K562 (cell line): Measurements from ENCODE around the gene CNFN. TPM values are rescaled to one million over a fixed set of nuclear protein-coding genes. Genes with fewer than 3 reads are reported as not detected.

Source experiments
- BHLHE40 ChIP-seq: IDR thresholded peaks from 2 replicates; pipeline ENCODE4 v1.6.1; 2011; ENCODE audit warnings: low read length, improper control_type of control experiment
- BRD9 ChIP-seq: fragments of 450-650 bp; IDR thresholded peaks from 2 replicates; pipeline ENCODE4 v1.6.1; 2018; ENCODE audit warnings: low read depth; ENCODE audit not compliant: partially characterized antibody
- CHCHD3 ChIP-seq: fragments of 250-450 bp; sonication (Bioruptor Pico); IDR thresholded peaks from 2 replicates; pipeline ENCODE4 v2.1.2; 2022; ENCODE audit warnings: mild to moderate bottlenecking
- DIDO1 ChIP-seq: fragments of 450-650 bp; IDR thresholded peaks from 2 replicates; pipeline ENCODE4 v1.6.1; 2016; ENCODE audit warnings: low read depth, missing biosample characterization, missing genetic modification characterization
- KLF10 ChIP-seq: fragments of 250-450 bp; sonication (Bioruptor Pico); IDR thresholded peaks from 2 replicates; pipeline ENCODE4 v1.6.1; 2021; ENCODE audit warnings: matching md5 sums
- L3MBTL2 ChIP-seq: fragments of 450-650 bp; IDR thresholded peaks from 2 replicates; pipeline ENCODE4 v1.6.1; 2016; ENCODE audit warnings: mild to moderate bottlenecking, moderate library complexity
- NFYB ChIP-seq: IDR thresholded peaks from 2 replicates; pipeline ENCODE4 v1.6.1; 2011; ENCODE audit warnings: mild to moderate bottlenecking, moderate library complexity; ENCODE audit not compliant: insufficient read length; ENCODE audit errors: extremely low read depth
- OTX1 ChIP-seq: fragments of 450-650 bp; formaldehyde crosslinking; IDR thresholded peaks from 2 replicates; pipeline ENCODE4 v1.4.0; 2022; ENCODE audit warnings: mild to moderate bottlenecking
- POLR2G ChIP-seq: fragments of 200-400 bp; formaldehyde crosslinking; IDR thresholded peaks from 2 replicates; pipeline ENCODE4 v1.6.1; 2017; ENCODE audit warnings: low read depth, mild to moderate bottlenecking, antibody characterized with exemption, low read length, moderate library complexity
- RBM17 ChIP-seq: fragments of 200-400 bp; formaldehyde crosslinking; IDR thresholded peaks from 2 replicates; pipeline ENCODE4 v1.6.1; 2017; ENCODE audit warnings: low read depth, mild to moderate bottlenecking, low read length, borderline replicate concordance
- RFX7 ChIP-seq: fragments of 250-450 bp; sonication (Bioruptor Pico); IDR thresholded peaks from 2 replicates; pipeline ENCODE4 v1.5.1; 2021; ENCODE audit warnings: mild to moderate bottlenecking
- polyA plus RNA-seq, 8 experiments: library from polyadenylated mRNA; depleted of rRNA in 4 of 8; stranded (reverse) in 5 of 8; unstranded in 3 of 8; fragments of >200 nt; fragmentation: Nextera tagmentation in 2 of 8; fragmentation: Illumina TruSeq in 1 of 8; extraction: Ambion mirVana in 2 of 8; extraction: Trizol in 1 of 8; gene quantifications; 2 replicates each; pipeline versions ENCODE4 v1.2.1 to v1.2.3, GENCODE V29; 2011 to 2014; ENCODE audit warnings: inconsistent platforms in 1 of 8, missing spikeins in 1 of 8
- total RNA-seq, 7 experiments: library from RNA; depleted of rRNA in 6 of 7; stranded (reverse); fragments of >200 nt in 6 of 7; fragmentation: Illumina TruSeq in 2 of 7; extraction: Trizol in 2 of 7; gene quantifications; 2 replicates each; pipeline versions ENCODE4 v1.2.1 to v1.2.3, GENCODE V29; 2011 to 2021; ENCODE audit warnings: low replicate concordance in 1 of 7
- TF ChIP-seq, protein P1 (sequence below), 2 experiments: IDR thresholded peaks; 2 replicates each; pipeline ENCODE4 v1.6.1; 2011; ENCODE audit warnings: borderline replicate concordance in 1 of 2, control low read depth in 1 of 2, low read depth in 1 of 2, low read length in 1 of 2, mild to moderate bottlenecking in 1 of 2, mixed read lengths in 1 of 2, moderate library complexity in 1 of 2; ENCODE audit not compliant: insufficient read depth in 1 of 2, insufficient read length in 1 of 2, poor library complexity in 1 of 2, severe bottlenecking in 1 of 2; ENCODE audit errors: extremely low read depth in 1 of 2
- TF ChIP-seq, protein P2 (sequence below): sonication (generic); formaldehyde crosslinking; IDR thresholded peaks from 2 replicates; pipeline ENCODE4 v1.8.1; 2023; ENCODE audit warnings: mild to moderate bottlenecking, missing genetic modification reagents
- TF ChIP-seq, protein P3 (sequence below): fragments of 450-650 bp; formaldehyde crosslinking; IDR thresholded peaks from 2 replicates; pipeline ENCODE4 v1.4.0; 2020; ENCODE audit warnings: mild to moderate bottlenecking, moderate library complexity
- TF ChIP-seq, protein P4 (sequence below): sonication (generic); formaldehyde crosslinking; IDR thresholded peaks from 2 replicates; pipeline ENCODE4 v1.8.1; 2023; ENCODE audit warnings: mild to moderate bottlenecking, missing genetic modification reagents
- TF ChIP-seq, protein P5 (sequence below): IDR thresholded peaks from 2 replicates; pipeline ENCODE4 v1.6.1; 2011; ENCODE audit warnings: borderline replicate concordance, low read depth, mild to moderate bottlenecking, moderate library complexity, low read length; ENCODE audit not compliant: insufficient read depth, poor library complexity, severe bottlenecking
- TF ChIP-seq, protein P6 (sequence below): sonication (generic); formaldehyde crosslinking; IDR thresholded peaks from 2 replicates; pipeline ENCODE4 v1.8.1; 2022; ENCODE audit warnings: missing genetic modification reagents

The CNFN gene
- total and polyA plus RNA-seq, 9 of the 15 experiments (the other 6 are each of a cell fraction or from before 2014, with no cell fraction given): 0.18 to 0.52 (median 0.27) TPM; not detected in 5

DNA sequence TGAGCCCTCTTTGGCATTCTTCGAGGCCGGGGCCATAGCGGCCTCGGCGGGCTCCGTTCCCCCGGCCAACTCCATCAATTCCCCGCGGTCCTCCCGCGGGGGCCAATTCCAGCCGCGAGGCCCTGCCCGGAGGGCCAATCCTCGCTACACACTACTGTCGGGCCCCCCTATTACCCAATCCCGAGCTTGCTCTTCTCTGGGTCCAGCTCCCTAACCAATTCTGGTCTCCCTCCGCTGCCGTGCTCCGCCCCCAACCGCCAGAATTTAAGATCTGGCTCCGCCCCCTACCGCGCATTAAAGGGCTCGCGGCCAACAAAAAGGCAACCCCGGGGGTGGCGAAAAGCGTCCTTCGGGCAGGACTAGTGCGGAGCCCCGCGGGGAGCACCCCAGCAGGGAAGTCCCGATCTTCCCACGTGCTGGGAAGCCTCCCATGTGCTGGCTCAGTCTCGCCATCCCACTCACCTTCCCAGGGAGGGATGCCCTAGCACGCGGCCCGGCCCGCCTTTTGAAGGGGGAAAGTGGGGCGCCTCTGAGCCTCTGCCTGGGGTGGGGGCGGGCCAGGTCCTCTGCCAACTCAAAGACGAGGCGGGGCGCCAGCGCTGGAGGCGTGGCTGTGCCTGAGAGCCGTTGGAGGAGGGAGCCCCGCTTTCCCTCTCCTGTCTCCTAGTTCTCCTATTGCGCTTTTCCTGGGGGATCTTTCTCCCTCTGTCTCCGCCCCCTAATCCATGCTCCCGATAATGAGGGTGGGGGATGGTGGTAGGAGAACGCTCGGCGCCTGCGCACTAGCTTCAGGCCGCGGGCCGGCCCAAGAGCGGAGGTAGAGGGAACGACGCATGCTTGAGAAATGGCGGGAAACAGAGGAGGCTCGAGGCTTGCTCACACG is 33.6 kb upstream of the CNFN start (continued):
- TF ChIP-seq, protein P1, sequence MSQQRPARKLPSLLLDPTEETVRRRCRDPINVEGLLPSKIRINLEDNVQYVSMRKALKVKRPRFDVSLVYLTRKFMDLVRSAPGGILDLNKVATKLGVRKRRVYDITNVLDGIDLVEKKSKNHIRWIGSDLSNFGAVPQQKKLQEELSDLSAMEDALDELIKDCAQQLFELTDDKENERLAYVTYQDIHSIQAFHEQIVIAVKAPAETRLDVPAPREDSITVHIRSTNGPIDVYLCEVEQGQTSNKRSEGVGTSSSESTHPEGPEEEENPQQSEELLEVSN (IDR thresholded peaks at IDR 0.05; ENCODE audit: borderline replicate concordance in 1 of 2, extremely low read depth in 1 of 2, insufficient read depth in 1 of 2, insufficient read length in 1 of 2, low read depth in 1 of 2, low read length in 1 of 2, poor library complexity in 1 of 2, severe bottlenecking in 1 of 2): peak; percentile 91 to 94
- TF ChIP-seq, protein P2, sequence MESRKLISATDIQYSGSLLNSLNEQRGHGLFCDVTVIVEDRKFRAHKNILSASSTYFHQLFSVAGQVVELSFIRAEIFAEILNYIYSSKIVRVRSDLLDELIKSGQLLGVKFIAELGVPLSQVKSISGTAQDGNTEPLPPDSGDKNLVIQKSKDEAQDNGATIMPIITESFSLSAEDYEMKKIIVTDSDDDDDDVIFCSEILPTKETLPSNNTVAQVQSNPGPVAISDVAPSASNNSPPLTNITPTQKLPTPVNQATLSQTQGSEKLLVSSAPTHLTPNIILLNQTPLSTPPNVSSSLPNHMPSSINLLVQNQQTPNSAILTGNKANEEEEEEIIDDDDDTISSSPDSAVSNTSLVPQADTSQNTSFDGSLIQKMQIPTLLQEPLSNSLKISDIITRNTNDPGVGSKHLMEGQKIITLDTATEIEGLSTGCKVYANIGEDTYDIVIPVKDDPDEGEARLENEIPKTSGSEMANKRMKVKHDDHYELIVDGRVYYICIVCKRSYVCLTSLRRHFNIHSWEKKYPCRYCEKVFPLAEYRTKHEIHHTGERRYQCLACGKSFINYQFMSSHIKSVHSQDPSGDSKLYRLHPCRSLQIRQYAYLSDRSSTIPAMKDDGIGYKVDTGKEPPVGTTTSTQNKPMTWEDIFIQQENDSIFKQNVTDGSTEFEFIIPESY (CRISPR knock-in tag): peak; percentile 75; the same call in 1 of the 2 replicates
- TF ChIP-seq BHLHE40: no peak
- TF ChIP-seq BRD9: no peak
- TF ChIP-seq, protein P3, sequence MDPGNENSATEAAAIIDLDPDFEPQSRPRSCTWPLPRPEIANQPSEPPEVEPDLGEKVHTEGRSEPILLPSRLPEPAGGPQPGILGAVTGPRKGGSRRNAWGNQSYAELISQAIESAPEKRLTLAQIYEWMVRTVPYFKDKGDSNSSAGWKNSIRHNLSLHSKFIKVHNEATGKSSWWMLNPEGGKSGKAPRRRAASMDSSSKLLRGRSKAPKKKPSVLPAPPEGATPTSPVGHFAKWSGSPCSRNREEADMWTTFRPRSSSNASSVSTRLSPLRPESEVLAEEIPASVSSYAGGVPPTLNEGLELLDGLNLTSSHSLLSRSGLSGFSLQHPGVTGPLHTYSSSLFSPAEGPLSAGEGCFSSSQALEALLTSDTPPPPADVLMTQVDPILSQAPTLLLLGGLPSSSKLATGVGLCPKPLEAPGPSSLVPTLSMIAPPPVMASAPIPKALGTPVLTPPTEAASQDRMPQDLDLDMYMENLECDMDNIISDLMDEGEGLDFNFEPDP (CRISPR knock-in tag): no peak
- TF ChIP-seq DIDO1: no peak
- no peak for TF ChIP-seq OTX1 (CRISPR knock-in tag)
- TF ChIP-seq, protein P4, sequence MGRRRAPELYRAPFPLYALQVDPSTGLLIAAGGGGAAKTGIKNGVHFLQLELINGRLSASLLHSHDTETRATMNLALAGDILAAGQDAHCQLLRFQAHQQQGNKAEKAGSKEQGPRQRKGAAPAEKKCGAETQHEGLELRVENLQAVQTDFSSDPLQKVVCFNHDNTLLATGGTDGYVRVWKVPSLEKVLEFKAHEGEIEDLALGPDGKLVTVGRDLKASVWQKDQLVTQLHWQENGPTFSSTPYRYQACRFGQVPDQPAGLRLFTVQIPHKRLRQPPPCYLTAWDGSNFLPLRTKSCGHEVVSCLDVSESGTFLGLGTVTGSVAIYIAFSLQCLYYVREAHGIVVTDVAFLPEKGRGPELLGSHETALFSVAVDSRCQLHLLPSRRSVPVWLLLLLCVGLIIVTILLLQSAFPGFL (CRISPR knock-in tag): no peak
- no peak for TF ChIP-seq RFX7
- no peak for TF ChIP-seq NFYB
- peak; percentile 23; the same call in 1 of the 2 replicates for TF ChIP-seq POLR2G
- TF ChIP-seq, protein P5, sequence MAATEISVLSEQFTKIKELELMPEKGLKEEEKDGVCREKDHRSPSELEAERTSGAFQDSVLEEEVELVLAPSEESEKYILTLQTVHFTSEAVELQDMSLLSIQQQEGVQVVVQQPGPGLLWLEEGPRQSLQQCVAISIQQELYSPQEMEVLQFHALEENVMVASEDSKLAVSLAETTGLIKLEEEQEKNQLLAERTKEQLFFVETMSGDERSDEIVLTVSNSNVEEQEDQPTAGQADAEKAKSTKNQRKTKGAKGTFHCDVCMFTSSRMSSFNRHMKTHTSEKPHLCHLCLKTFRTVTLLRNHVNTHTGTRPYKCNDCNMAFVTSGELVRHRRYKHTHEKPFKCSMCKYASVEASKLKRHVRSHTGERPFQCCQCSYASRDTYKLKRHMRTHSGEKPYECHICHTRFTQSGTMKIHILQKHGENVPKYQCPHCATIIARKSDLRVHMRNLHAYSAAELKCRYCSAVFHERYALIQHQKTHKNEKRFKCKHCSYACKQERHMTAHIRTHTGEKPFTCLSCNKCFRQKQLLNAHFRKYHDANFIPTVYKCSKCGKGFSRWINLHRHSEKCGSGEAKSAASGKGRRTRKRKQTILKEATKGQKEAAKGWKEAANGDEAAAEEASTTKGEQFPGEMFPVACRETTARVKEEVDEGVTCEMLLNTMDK: no peak
- TF ChIP-seq, protein P6, sequence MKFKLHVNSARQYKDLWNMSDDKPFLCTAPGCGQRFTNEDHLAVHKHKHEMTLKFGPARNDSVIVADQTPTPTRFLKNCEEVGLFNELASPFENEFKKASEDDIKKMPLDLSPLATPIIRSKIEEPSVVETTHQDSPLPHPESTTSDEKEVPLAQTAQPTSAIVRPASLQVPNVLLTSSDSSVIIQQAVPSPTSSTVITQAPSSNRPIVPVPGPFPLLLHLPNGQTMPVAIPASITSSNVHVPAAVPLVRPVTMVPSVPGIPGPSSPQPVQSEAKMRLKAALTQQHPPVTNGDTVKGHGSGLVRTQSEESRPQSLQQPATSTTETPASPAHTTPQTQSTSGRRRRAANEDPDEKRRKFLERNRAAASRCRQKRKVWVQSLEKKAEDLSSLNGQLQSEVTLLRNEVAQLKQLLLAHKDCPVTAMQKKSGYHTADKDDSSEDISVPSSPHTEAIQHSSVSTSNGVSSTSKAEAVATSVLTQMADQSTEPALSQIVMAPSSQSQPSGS (CRISPR knock-in tag): no peak
- no peak for TF ChIP-seq CHCHD3 (CRISPR knock-in tag)
- no peak for TF ChIP-seq RBM17
- TF ChIP-seq L3MBTL2: peak; percentile 87
- TF ChIP-seq KLF10 (CRISPR knock-in tag): no peak
